ENCODE results near the gene TIAM1.

GRCh38 chr21:31382060-31382459, 38.0 kb upstream of the TIAM1 start:
- TF ChIP-seq CTCF (IDR thresholded peaks at IDR 0.05) (no peak), USF2 (IDR thresholded peaks at IDR 0.05) (no peak), MAFK (IDR thresholded peaks at IDR 0.05; ENCODE audit: partially characterized antibody) (no peak), GATA3 (IDR thresholded peaks at IDR 0.05; ENCODE audit: borderline replicate concordance) (no peak), BHLHE40 (IDR thresholded peaks at IDR 0.05; ENCODE audit: low read depth, low read length) (no peak), POLR2A (IDR thresholded peaks at IDR 0.05; ENCODE audit: low read length) (no peak), HOXB13 (CRISPR knock-in tag; IDR thresholded peaks at IDR 0.05; ENCODE audit: low read depth) (no peak), E2F6 (IDR thresholded peaks at IDR 0.05; ENCODE audit: borderline replicate concordance, low read depth) (no peak)
